ENCODE results near the gene HNRNPA2B1.
"Not testable (repeated sequence)": the region's sequence is repeated elsewhere in the genome, so short reads cannot be mapped to it uniquely, and the experiment has no call there.

Gene HNRNPA2B1

DNA sequence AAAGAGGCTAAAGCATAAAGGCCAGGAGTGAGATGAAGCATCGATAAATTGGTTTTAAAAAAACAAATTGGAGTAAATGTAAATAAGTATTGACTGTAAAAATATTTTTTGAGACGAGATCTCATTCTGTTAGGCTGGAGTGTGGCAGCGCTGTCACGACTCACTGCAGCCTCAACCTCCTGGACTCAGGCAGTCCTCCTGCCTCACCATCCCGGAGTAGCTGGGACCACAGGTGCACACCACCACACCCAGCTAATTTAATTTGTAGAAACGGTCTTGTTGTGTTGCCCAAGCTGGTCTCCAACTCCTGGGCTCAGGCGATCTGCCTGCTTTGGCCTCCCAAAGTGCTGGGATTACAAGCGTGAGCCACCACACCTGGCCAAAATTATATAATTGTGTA, 17.8 kb downstream of the HNRNPA2B1 start:
- peaks cover 0 to 2% of the 10 kb centered on the region in 2 donors for H3K27me3 ChIP-seq (ENCODE audit: control insufficient read depth in 1 of 2, insufficient read depth in 2 of 2, low read length in 2 of 2)
- H3K9ac ChIP-seq (ENCODE audit: low read length in 2 of 2) = no peak overlapping the region
- peaks cover 8% of the 10 kb centered on the region for H3K4me1 ChIP-seq (ENCODE audit: control insufficient read depth, insufficient read depth, low read length)
- H3K9me3 ChIP-seq (ENCODE audit: control insufficient read depth in 2 of 2, low read length in 2 of 2) = no peaks in the 10 kb centered on the region
- H3K4me3 ChIP-seq (ENCODE audit: low read length in 2 of 2) = no peak overlapping the region
- peak overlapping the region; percentile 11 for H3K27ac ChIP-seq (ENCODE audit: low read length)
- peaks cover 4% of the 10 kb centered on the region in 2 donors for H3K36me3 ChIP-seq (ENCODE audit: control insufficient read depth in 2 of 2, insufficient read depth in 2 of 2, low read length in 2 of 2)

DNA sequence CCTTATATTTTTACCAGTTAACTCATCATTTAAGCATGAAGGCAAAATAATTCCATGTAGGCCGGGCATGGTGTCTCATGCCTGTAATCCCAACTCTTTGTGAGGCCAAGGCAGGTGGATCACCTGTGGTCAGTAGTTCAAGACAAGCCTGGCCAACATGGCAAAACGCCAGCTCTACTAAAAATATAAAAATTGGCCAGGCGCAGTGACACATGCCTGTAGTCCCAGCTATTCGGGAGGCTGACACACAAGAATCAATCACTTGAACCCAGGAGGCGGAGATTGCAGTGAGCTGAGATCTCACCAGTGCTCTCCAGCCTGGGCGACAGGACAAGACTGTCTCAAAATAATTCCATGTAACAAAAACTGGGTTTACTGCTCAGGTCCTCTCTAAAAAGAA, 18.3 kb downstream of the HNRNPA2B1 start:
- no peak overlapping the region for H3K4me3 ChIP-seq (ENCODE audit: low read length in 2 of 2)
- H3K27ac ChIP-seq (ENCODE audit: low read length) = no peak overlapping the region
- peaks cover 0 to 2% of the 10 kb centered on the region in 2 donors for H3K27me3 ChIP-seq (ENCODE audit: control insufficient read depth in 1 of 2, insufficient read depth in 2 of 2, low read length in 2 of 2)
- H3K36me3 ChIP-seq (ENCODE audit: control insufficient read depth in 2 of 2, insufficient read depth in 2 of 2, low read length in 2 of 2) = peaks cover 4% of the 10 kb centered on the region in 2 donors
- peaks cover 8% of the 10 kb centered on the region for H3K4me1 ChIP-seq (ENCODE audit: control insufficient read depth, insufficient read depth, low read length)
- H3K9me3 ChIP-seq (ENCODE audit: control insufficient read depth in 2 of 2, low read length in 2 of 2) = no peaks in the 10 kb centered on the region
- no peak overlapping the region for H3K9ac ChIP-seq (ENCODE audit: low read length in 2 of 2)

DNA sequence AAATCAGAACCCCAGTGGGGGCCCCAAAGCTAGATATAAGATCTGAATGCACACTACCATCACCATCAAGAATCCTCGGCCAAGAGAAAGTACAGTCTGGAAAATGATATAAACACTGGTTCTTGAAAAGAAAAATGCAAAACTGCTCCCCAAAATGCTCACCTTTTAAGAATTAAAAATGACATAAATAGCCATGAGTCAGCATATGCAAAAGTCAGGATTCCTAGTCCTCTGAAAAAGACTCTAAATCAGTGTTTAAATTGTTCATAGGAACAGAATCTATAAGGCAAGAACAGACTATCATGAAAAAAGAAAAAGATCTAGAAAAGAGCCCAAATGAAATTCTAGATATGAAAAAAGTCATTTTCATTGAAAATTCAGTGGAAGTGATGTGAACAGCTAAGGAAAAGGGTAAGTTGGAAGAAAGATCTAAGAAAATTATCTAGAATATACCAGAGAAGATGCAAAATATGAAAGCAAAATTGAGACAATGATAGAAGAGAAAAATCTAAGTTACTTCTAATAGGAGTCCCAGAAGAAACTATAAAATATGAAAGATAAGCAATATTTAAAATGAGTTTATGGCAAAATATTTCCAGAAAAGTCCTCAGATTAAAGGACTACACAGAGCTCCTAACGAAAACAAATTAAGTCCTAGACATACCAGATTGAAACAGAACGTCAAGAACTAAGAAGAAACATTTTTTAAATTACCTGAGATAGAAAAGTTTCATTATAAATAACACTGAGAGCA, 18.9 kb downstream of the HNRNPA2B1 start:
- H3K9ac ChIP-seq (ENCODE audit: low read length in 2 of 2) = no peak overlapping the region
- peaks cover 4% of the 10 kb centered on the region in 2 donors for H3K36me3 ChIP-seq (ENCODE audit: control insufficient read depth in 2 of 2, insufficient read depth in 2 of 2, low read length in 2 of 2)
- H3K4me3 ChIP-seq (ENCODE audit: low read length in 2 of 2) = no peak overlapping the region
- no peak overlapping the region for H3K27ac ChIP-seq (ENCODE audit: low read length)
- peaks cover 8% of the 10 kb centered on the region for H3K4me1 ChIP-seq (ENCODE audit: control insufficient read depth, insufficient read depth, low read length)
- no peaks in the 10 kb centered on the region for H3K9me3 ChIP-seq (ENCODE audit: control insufficient read depth in 2 of 2, low read length in 2 of 2)
- H3K27me3 ChIP-seq (ENCODE audit: control insufficient read depth in 1 of 2, insufficient read depth in 2 of 2, low read length in 2 of 2) = peaks cover 0 to 2% of the 10 kb centered on the region in 2 donors

DNA sequence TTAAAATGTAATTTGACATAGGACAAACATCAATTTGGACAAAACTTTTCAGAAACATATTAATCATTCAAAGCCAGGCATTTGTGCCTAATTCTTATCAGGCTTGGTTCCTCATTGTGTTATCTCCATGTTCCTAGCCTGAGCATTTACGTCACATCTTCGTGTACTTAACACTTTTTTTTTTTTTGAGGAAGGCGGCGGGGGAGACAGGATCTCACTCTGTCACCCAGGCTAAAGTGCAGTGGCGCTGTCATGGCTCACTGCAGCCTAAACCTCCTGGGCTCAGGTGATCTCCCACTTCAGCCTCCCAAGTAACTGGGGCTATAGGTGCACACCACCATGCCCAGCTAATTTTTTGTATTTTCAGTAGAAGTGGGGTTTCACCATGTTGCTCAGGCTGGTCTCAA, 19.8 kb downstream of the HNRNPA2B1 start:
- Histone ChIP-seq H3K9ac (ENCODE audit: low read length in 2 of 2) (no peak overlapping the region), H3K4me3 (ENCODE audit: low read length in 2 of 2) (no peak overlapping the region), H3K9me3 (ENCODE audit: control insufficient read depth in 2 of 2, low read length in 2 of 2) (no peaks in the 10 kb centered on the region), H3K27ac (ENCODE audit: low read length) (no peak overlapping the region), H3K36me3 (ENCODE audit: control insufficient read depth in 2 of 2, insufficient read depth in 2 of 2, low read length in 2 of 2) (peaks cover 0 to 4% of the 10 kb centered on the region in 2 donors), H3K27me3 (ENCODE audit: control insufficient read depth in 1 of 2, insufficient read depth in 2 of 2, low read length in 2 of 2) (peaks cover 0 to 2% of the 10 kb centered on the region in 2 donors), H3K4me1 (ENCODE audit: control insufficient read depth, insufficient read depth, low read length) (peaks cover 8% of the 10 kb centered on the region)

DNA sequence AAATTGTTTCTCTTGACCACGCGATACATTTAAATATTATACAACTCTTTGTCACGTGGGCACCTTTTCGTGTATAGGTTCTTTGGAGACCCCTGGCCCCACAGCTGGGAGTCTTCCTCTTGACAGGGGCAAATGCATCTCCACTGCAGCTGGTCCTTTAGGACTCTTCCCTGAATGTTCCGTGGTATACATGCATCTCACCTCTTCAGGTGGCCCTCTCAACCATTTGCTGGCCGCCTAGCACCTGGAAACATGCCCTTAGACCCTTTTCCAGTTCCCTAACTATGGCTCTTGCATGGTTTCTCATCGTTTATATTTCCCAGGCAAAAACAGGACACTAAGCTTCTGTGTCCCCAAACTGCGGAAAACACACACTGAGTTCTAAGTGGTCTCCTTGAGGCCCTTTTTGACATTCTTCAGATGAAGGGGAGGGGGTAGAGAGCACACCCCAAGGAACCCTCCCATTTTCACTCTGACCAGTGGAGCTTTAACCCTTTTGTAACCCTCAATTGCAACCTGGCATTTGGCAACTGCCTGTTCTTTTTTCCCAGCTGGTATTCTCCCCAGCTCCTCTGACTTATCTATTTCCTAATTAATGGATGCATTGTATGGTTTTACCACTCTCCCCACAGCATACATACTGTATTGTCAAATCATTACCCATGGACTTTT, 20.6 kb downstream of the HNRNPA2B1 start:
- H3K9me3 ChIP-seq (ENCODE audit: control insufficient read depth in 2 of 2, low read length in 2 of 2) = no peaks in the 10 kb centered on the region
- H3K27ac ChIP-seq (ENCODE audit: low read length) = no peak overlapping the region
- H3K36me3 ChIP-seq (ENCODE audit: control insufficient read depth in 2 of 2, insufficient read depth in 2 of 2, low read length in 2 of 2) = peaks cover 0 to 1% of the 10 kb centered on the region in 2 donors
- H3K9ac ChIP-seq (ENCODE audit: low read length in 2 of 2) = no peak overlapping the region
- H3K4me1 ChIP-seq (ENCODE audit: control insufficient read depth, insufficient read depth, low read length) = peaks cover 8% of the 10 kb centered on the region
- peaks cover 0 to 2% of the 10 kb centered on the region in 2 donors for H3K27me3 ChIP-seq (ENCODE audit: control insufficient read depth in 1 of 2, insufficient read depth in 2 of 2, low read length in 2 of 2)
- H3K4me3 ChIP-seq (ENCODE audit: low read length in 2 of 2) = no peak overlapping the region

DNA sequence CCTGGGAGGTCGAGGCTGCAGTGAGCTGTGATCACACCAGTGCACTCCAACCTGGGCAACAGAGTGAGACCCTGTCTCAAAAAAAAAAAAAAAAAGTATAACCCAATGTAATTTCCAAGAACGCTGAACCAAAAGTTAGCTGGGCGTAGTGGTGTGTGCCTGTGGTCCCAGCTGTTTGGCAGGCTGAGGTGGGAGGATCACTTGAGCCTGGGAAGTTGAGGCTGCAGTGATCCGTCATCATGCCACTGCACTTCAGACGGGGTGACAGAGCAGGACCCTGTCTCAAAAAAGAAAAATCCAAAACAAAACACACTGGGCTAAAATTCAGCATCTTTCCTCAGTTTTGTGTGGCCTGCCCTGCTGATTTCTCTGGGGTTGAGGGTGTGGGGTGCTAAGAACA, 21.1 kb downstream of the HNRNPA2B1 start:
- no peaks in the 10 kb centered on the region for H3K9me3 ChIP-seq (ENCODE audit: control insufficient read depth in 2 of 2, low read length in 2 of 2)
- no peak overlapping the region for H3K4me3 ChIP-seq (ENCODE audit: low read length in 2 of 2)
- no peak overlapping the region for H3K27ac ChIP-seq (ENCODE audit: low read length)
- no peaks in the 10 kb centered on the region for H3K36me3 ChIP-seq (ENCODE audit: control insufficient read depth in 2 of 2, insufficient read depth in 2 of 2, low read length in 2 of 2)
- H3K27me3 ChIP-seq (ENCODE audit: control insufficient read depth in 1 of 2, insufficient read depth in 2 of 2, low read length in 2 of 2) = peaks cover 0 to 2% of the 10 kb centered on the region in 2 donors
- peaks cover 8% of the 10 kb centered on the region for H3K4me1 ChIP-seq (ENCODE audit: control insufficient read depth, insufficient read depth, low read length)
- no peak overlapping the region for H3K9ac ChIP-seq (ENCODE audit: low read length in 2 of 2)

DNA sequence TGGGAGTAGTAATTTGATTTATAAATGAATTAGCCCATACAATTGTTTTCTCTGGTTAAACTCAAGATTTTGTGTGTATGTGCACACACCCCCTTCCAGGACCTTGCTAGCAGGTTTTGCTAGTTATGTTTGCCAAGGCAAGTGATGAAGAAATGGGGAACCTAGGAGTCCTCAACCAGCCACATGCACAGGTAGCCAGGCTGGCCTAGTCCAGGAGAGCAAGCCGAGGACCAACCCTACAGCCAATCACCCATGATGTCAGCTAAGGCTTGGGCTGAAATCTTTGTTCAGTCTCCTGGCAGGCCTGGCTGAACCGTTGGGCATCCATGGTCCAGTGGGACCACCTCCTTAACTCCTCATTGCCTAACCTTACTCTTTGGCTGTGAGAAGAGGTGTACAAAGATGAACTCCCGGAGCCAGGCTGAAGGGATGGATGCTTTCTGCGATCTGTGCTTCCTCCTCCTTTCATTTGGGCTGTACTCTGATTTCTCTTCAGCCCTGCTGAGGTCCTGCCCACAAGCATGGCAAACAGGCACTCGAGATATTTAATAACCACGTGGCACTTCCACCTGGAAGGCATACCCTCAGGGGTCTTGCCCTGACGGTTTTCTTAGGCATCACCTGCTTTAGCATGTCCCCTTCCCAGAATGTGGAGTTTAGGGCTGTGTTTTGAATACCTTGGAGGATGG, 22.1 kb downstream of the HNRNPA2B1 start:
- peaks cover 8% of the 10 kb centered on the region for H3K4me1 ChIP-seq (ENCODE audit: control insufficient read depth, insufficient read depth, low read length)
- no peak overlapping the region for H3K27ac ChIP-seq (ENCODE audit: low read length)
- no peak overlapping the region for H3K9ac ChIP-seq (ENCODE audit: low read length in 2 of 2)
- no peaks in the 10 kb centered on the region for H3K9me3 ChIP-seq (ENCODE audit: control insufficient read depth in 2 of 2, low read length in 2 of 2)
- H3K36me3 ChIP-seq (ENCODE audit: control insufficient read depth in 2 of 2, insufficient read depth in 2 of 2, low read length in 2 of 2) = no peaks in the 10 kb centered on the region
- H3K4me3 ChIP-seq (ENCODE audit: low read length in 2 of 2) = no peak overlapping the region
- H3K27me3 ChIP-seq (ENCODE audit: control insufficient read depth in 1 of 2, insufficient read depth in 2 of 2, low read length in 2 of 2) = peaks cover 0 to 2% of the 10 kb centered on the region in 2 donors

DNA sequence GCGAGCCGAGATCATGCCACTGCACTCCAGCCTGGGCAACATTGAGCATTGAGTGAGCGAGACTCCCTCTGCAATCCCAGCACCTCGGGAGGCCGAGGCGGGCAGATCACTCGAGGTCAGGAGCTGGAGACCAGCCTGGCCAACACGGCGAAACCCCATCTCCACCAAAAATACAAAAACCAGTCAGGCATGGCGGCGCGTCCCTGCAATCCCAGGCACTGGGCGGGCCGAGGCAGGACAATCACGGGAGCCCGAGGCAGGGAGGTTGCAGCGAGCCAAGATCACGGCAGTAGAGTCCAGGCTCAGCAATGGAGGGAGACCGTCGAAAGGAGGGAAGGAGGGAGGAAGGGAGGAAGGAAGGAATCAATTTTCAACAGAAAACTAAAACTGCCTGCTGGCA, 23.3 kb downstream of the HNRNPA2B1 start:
- not testable (repeated sequence) for H3K36me3 ChIP-seq (ENCODE audit: control insufficient read depth in 2 of 2, insufficient read depth in 2 of 2, low read length in 2 of 2); H3K27ac ChIP-seq (ENCODE audit: low read length); H3K27me3 ChIP-seq (ENCODE audit: control insufficient read depth in 1 of 2, insufficient read depth in 2 of 2, low read length in 2 of 2); H3K4me1 ChIP-seq (ENCODE audit: control insufficient read depth, insufficient read depth, low read length); H3K4me3 ChIP-seq (ENCODE audit: low read length in 2 of 2); H3K9ac ChIP-seq (ENCODE audit: low read length in 2 of 2); H3K9me3 ChIP-seq (ENCODE audit: control insufficient read depth in 2 of 2, low read length in 2 of 2)

DNA sequence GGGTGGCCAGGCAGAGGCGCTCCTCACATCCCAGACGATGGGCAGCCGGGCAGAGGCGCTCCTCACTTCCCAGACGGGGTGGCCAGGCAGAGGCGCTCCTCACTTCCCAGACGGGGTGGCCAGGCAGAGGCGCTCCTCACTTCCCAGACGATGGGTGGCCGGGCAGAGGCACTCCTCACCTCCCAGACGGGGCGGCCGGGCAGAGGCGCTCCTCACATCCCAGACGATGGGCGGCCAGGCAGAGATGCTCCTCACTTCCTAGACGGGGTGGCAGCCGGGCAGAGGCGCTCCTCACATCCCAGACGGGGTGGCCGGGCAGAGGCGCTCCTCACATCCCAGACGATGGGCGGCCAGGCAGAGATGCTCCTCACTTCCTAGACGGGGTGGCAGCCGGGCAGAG, 23.9 kb downstream of the HNRNPA2B1 start:
- H3K9ac ChIP-seq (ENCODE audit: low read length in 2 of 2); H3K4me1 ChIP-seq (ENCODE audit: control insufficient read depth, insufficient read depth, low read length): not testable (repeated sequence)

DNA sequence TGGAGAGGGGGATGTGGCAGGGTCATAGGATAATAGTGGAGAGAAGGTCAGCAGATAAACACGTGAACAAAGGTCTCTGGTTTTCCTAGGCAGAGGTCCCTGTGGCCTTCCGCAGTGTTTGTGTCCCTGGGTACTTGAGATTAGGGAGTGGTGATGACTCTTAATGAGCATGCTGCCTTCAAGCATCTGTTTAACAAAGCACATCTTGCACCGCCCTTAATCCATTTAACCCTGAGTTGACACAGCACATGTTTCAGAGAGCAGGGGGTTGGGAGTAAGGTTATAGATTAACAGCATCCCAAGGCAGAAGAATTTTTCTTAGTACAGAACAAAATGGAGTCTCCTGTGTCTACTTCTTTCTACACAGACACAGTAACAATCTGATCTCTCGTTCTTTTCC, 24.6 kb downstream of the HNRNPA2B1 start:
- not testable (repeated sequence) for H3K36me3 ChIP-seq (ENCODE audit: control insufficient read depth in 2 of 2, insufficient read depth in 2 of 2, low read length in 2 of 2); H3K9me3 ChIP-seq (ENCODE audit: control insufficient read depth in 2 of 2, low read length in 2 of 2); H3K9ac ChIP-seq (ENCODE audit: low read length in 2 of 2); H3K27me3 ChIP-seq (ENCODE audit: control insufficient read depth in 1 of 2, insufficient read depth in 2 of 2, low read length in 2 of 2); H3K4me3 ChIP-seq (ENCODE audit: low read length in 2 of 2); H3K4me1 ChIP-seq (ENCODE audit: control insufficient read depth, insufficient read depth, low read length); H3K27ac ChIP-seq (ENCODE audit: low read length)

More for the DNA sequence above, 23.9 kb downstream of the HNRNPA2B1 start:
- H3K9me3 ChIP-seq (ENCODE audit: control insufficient read depth in 2 of 2, low read length in 2 of 2); H3K27me3 ChIP-seq (ENCODE audit: control insufficient read depth in 1 of 2, insufficient read depth in 2 of 2, low read length in 2 of 2); H3K4me3 ChIP-seq (ENCODE audit: low read length in 2 of 2); H3K27ac ChIP-seq (ENCODE audit: low read length); H3K36me3 ChIP-seq (ENCODE audit: control insufficient read depth in 2 of 2, insufficient read depth in 2 of 2, low read length in 2 of 2): not testable (repeated sequence)
